HG03575 (cell line): ENCODE results near the gene THBS3.
"Not testable (repeated sequence)": the region's sequence is repeated elsewhere in the genome, so short reads cannot be mapped to it uniquely, and the experiment has no call there.

ENCODE experiments used
- ATAC-seq: cut with Tn5 transposase; IDR thresholded peaks from one replicate; pipeline ENCODE4 v1.9.1; 2021; ENCODE audit not compliant: unreplicated experiment, insufficient number of reproducible peaks, low FRiP score; ENCODE audit errors: extremely low read depth

THBS3 gene

GRCh38 chr1:155195201-155196102, 12.2 kb downstream of the THBS3 start:
- no peak for ATAC-seq

GRCh38 chr1:155193991-155194240, 13.8 kb downstream of the THBS3 start:
- not testable (repeated sequence) for ATAC-seq

GRCh38 chr1:155193275-155193990, 14.3 kb downstream of the THBS3 start:
- ATAC-seq, result no peak

- no peak for ATAC-seq
Measured at GRCh38 chr1:155192346-155193274, 15.1 kb downstream of the THBS3 start.

- no peak for ATAC-seq
Measured at GRCh38 chr1:155191904-155192303, 15.8 kb downstream of the THBS3 start.

GRCh38 chr1:155189926-155190325, 17.8 kb downstream of the THBS3 start:
- ATAC-seq, result not testable (repeated sequence)

GRCh38 chr1:155188268-155188667, 19.4 kb downstream of the THBS3 start:
- no peak for ATAC-seq

GRCh38 chr1:155187456-155187891, 20.2 kb downstream of the THBS3 start:
- ATAC-seq, result no peak

- ATAC-seq, result no peak
Measured at GRCh38 chr1:155186794-155187455, 20.8 kb downstream of the THBS3 start.

- no peak for ATAC-seq
Measured at GRCh38 chr1:155186067-155186793, 21.5 kb downstream of the THBS3 start.

- ATAC-seq, result no peak
Measured at GRCh38 chr1:155185783-155186066, 22.0 kb downstream of the THBS3 start.

GRCh38 chr1:155184835-155185782, 22.6 kb downstream of the THBS3 start:
- ATAC-seq, result no peak

GRCh38 chr1:155184351-155184811, 23.3 kb downstream of the THBS3 start:
- no peak for ATAC-seq

GRCh38 chr1:155183775-155184221, 23.9 kb downstream of the THBS3 start:
- no peak for ATAC-seq

- ATAC-seq, result no peak
Measured at GRCh38 chr1:155182052-155182550, 25.6 kb downstream of the THBS3 start.

- ATAC-seq, result no peak
Measured at GRCh38 chr1:155181371-155182051, 26.2 kb downstream of the THBS3 start.
